ENCODE measurements around the gene SPRR2F. TPM values are rescaled to one million over a fixed set of nuclear protein-coding genes. Genes with fewer than 3 reads are reported as not detected.

The SPRR2F gene, protein sequence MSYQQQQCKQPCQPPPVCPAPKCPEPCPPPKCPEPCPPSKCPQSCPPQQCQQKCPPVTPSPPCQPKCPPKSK
- total RNA-seq = not detected in 2 replicates

DNA sequence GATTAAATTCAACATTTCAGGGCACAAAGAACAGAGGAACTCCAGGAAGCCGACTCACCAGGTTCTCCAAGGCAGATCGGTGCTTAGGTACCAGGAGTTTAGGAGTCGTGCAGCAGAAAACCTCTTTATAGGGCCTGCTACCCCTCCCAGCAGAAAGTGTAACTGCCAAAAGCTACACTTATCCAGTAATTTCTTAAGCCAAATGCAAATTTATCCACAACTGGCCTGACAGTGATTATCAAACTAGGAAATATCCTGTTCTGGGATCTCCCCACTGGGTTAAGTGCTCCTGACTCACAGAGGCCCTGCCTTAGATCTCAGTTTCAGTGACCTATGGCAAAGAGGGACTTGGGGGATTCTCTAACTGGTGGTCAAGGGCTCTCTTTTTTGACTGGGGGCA, at the start of gene SPRR2F:
Gene SPRR2F, minus strand, starts transcription at position 101 of the 400 bp plus-strand sequence. CDS start 783 bp downstream, outside the sequence.

DNA sequence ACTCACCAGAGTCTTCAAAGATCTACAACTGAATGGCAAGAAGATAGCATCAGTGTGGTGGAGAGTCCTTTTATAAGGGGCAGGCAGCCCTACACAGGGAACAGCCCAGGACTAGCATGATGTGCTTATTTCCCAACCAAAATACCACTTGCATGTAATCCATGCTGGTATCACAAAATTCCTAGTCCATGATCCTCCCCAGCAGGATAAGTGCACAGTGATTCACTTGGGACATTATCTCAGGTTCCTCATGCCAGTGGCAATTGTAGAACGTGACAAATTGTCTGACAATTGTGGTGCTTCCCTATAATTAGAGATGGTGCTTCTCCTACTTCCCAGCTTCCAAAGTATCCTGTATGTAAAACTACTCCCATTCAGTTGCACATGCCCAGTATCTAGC, 37.5 kb upstream of the SPRR2F start, which contains the start of gene SPRR2G:
Gene SPRR2G, minus strand, starts transcription at position 45 of the 400 bp plus-strand sequence. CDS start 780 bp downstream, outside the sequence.

DNA sequence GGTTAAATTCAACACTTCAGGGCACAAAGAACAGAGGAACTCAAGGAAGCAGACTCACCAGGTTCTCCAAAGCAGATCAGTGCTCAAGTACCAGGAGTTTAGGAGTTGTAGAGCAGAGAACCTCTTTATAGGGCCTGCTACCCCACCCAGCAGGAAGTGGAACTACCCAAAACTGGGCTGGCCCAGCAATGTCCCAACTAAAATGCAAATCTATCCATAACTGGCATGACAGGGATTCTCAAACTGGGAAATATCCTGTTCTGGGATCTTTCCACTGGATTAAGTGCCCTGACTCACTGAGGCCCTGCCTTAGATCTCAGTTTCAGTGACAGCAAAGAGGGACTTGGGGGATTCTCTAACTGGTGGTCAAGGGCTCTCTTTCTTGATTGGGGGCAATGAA, 18.9 kb downstream of the SPRR2F start, which contains the start of gene SPRR2E:
Gene SPRR2E, minus strand, starts transcription at position 101 of the 400 bp plus-strand sequence. CDS start 775 bp downstream, outside the sequence.

DNA sequence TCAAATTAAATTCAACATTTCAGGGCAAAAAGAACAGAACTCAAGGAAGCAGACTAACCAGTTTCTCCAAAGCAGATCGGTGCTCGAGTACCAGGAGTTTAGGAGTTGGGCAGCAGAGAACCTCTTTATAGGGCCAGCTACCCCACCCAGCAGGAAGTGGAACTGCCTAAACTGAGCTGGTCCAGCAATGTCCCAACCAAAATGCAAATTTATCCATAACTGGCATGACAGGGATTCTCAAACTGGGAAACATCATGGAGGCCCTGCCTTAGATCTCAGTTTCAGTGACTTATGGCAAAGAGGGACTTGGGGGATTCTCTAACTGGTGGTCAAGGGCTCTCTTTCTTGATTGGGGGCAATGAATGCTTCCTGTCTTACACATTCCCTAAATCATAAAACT, 41.8 kb downstream of the SPRR2F start, which contains the start of gene SPRR2B:
Gene SPRR2B, minus strand, starts transcription at position 101 of the 400 bp plus-strand sequence. CDS start 772 bp downstream, outside the sequence.

Other genes starting within 250 kb of the SPRR2F start
- not detected in 2 replicates for gene SMCP, start 235.2 kb downstream of the SPRR2F start, total RNA-seq
- not detected in 2 replicates for gene IVL, start 205.0 kb downstream of the SPRR2F start, total RNA-seq
- not detected in 2 replicates for gene SPRR5, start 166.3 kb downstream of the SPRR2F start, total RNA-seq
- gene SPRR4, start 142.9 kb downstream of the SPRR2F start, total RNA-seq = not detected in 2 replicates
- not detected in 2 replicates for gene SPRR1A, start 129.4 kb downstream of the SPRR2F start, total RNA-seq
- gene SPRR3, start 111.8 kb downstream of the SPRR2F start, total RNA-seq = not detected in 2 replicates
- gene SPRR1B, start 82.3 kb downstream of the SPRR2F start, total RNA-seq = not detected in 2 replicates
- gene SPRR2D, start 72.4 kb downstream of the SPRR2F start, total RNA-seq = not detected in 2 replicates
- gene SPRR2A, start 56.0 kb downstream of the SPRR2F start, total RNA-seq = not detected in 2 replicates
- not detected in 2 replicates for gene SPRR2B, start 41.9 kb downstream of the SPRR2F start, total RNA-seq
- not detected in 2 replicates for gene SPRR2E, start 19.0 kb downstream of the SPRR2F start, total RNA-seq
- gene SPRR2G, start 37.4 kb upstream of the SPRR2F start, total RNA-seq = not detected in 2 replicates
- not detected in 2 replicates for gene LELP1, start 89.9 kb upstream of the SPRR2F start, total RNA-seq
- not detected in 2 replicates for gene PRR9, start 104.1 kb upstream of the SPRR2F start, total RNA-seq
- gene LORICRIN, start 146.2 kb upstream of the SPRR2F start, total RNA-seq = not detected in 2 replicates
- 0.16 TPM in 1 of 2 replicates, not detected in the other for gene PGLYRP3, start 199.4 kb upstream of the SPRR2F start, total RNA-seq
- gene PGLYRP4, start 235.3 kb upstream of the SPRR2F start, total RNA-seq = not detected in 2 replicates
- 0.97 and 1.2 TPM in 2 replicates for gene S100A9, start 244.3 kb upstream of the SPRR2F start, total RNA-seq

All from bladder microvascular endothelial cell (primary cell).